ENCODE data around the gene CLDN6.

CLDN6 gene

GRCh38 chr16:2986623-2987188, 31.3 kb downstream of the CLDN6 start:
- Histone ChIP-seq H3K27ac (no peak overlapping the region), H3K27me3 (replicated peaks) (peaks cover 2% of the 10 kb centered on the region), H3K4me3 (ENCODE audit: low read depth, low read length) (no peak overlapping the region), H3K36me3 (replicated peaks) (no peaks in the 10 kb centered on the region)
- DNase-seq: no peak
- in situ Hi-C loops (cut with HindIII; ENCODE audit: low pct_ligation_motif_present, low sequenced_read_pairs): no loop called here
- TF ChIP-seq CTCF (IDR thresholded peaks at IDR 0.05; ENCODE audit: low read depth, low read length, missing control alignments): no peak

GRCh38 chr16:2985893-2986355, 32.1 kb downstream of the CLDN6 start:
- Histone ChIP-seq H3K27ac (no peak overlapping the region), H3K27me3 (replicated peaks) (peaks cover 2% of the 10 kb centered on the region), H3K4me3 (ENCODE audit: low read depth, low read length) (no peak overlapping the region), H3K36me3 (replicated peaks) (no peaks in the 10 kb centered on the region)
- in situ Hi-C loops (cut with HindIII; ENCODE audit: low pct_ligation_motif_present, low sequenced_read_pairs): no loop called here
- TF ChIP-seq CTCF (IDR thresholded peaks at IDR 0.05; ENCODE audit: low read depth, low read length, missing control alignments): no peak
- DNase-seq: no peak

- H3K36me3 ChIP-seq (replicated peaks): no peaks in the 10 kb centered on the region
- TF ChIP-seq CTCF (IDR thresholded peaks at IDR 0.05; ENCODE audit: low read depth, low read length, missing control alignments): no peak
- H3K27me3 ChIP-seq (replicated peaks): peaks cover 2% of the 10 kb centered on the region
- in situ Hi-C loops (cut with HindIII; ENCODE audit: low pct_ligation_motif_present, low sequenced_read_pairs): no loop called here
- no peak for DNase-seq
- no peak overlapping the region for H3K27ac ChIP-seq
- H3K4me3 ChIP-seq (ENCODE audit: low read depth, low read length): no peak overlapping the region
Observed at GRCh38 chr16:2985462-2985861, 32.5 kb downstream of the CLDN6 start.

GRCh38 chr16:2983706-2984136, 34.3 kb downstream of the CLDN6 start:
- TF ChIP-seq CTCF (IDR thresholded peaks at IDR 0.05; ENCODE audit: low read depth, low read length, missing control alignments): peak; percentile 57
- Histone ChIP-seq H3K36me3 (replicated peaks) (no peaks in the 10 kb centered on the region), H3K27me3 (replicated peaks) (no peaks in the 10 kb centered on the region), H3K27ac (no peak overlapping the region), H3K4me3 (ENCODE audit: low read depth, low read length) (peak overlapping the region; percentile 34)
- in situ Hi-C loops (cut with HindIII; ENCODE audit: low pct_ligation_motif_present, low sequenced_read_pairs): no loop called here
- DNase-seq: peak; percentile 76

GRCh38 chr16:2982402-2982801, 35.6 kb downstream of the CLDN6 start:
- no peaks in the 10 kb centered on the region for H3K27me3 ChIP-seq (replicated peaks)
- no peak overlapping the region for H3K27ac ChIP-seq
- H3K36me3 ChIP-seq (replicated peaks): no peaks in the 10 kb centered on the region
- no peak overlapping the region for H3K4me3 ChIP-seq (ENCODE audit: low read depth, low read length)
- in situ Hi-C loops (cut with HindIII; ENCODE audit: low pct_ligation_motif_present, low sequenced_read_pairs): no loop called here
- TF ChIP-seq CTCF (IDR thresholded peaks at IDR 0.05; ENCODE audit: low read depth, low read length, missing control alignments): no peak
- DNase-seq: no peak

- Histone ChIP-seq H3K4me3 (ENCODE audit: low read depth, low read length) (no peak overlapping the region), H3K36me3 (replicated peaks) (no peaks in the 10 kb centered on the region), H3K27me3 (replicated peaks) (no peaks in the 10 kb centered on the region), H3K27ac (no peak overlapping the region)
- in situ Hi-C loops (cut with HindIII; ENCODE audit: low pct_ligation_motif_present, low sequenced_read_pairs): no loop called here
- no peak for DNase-seq
- TF ChIP-seq CTCF (IDR thresholded peaks at IDR 0.05; ENCODE audit: low read depth, low read length, missing control alignments): no peak
Observed at GRCh38 chr16:2981899-2982250, 36.1 kb downstream of the CLDN6 start.
